ENCODE data around the gene ARPC5L. TPM values are rescaled to one million over a fixed set of nuclear protein-coding genes. Genes with fewer than 3 reads are reported as not detected.
A peak's percentile ranks its signal among the peaks of the same experiment; 100 is the strongest.

The ARPC5L gene
- polyA plus RNA-seq, 10 donors: 25.7 to 33.1 (median 29.5) TPM

- DNase-seq: no peak
Observed at GRCh38 chr9:124859803-124860581, 1.9 kb upstream of the ARPC5L start.

GRCh38 chr9:124860582-124861341 is 1.2 kb upstream of the ARPC5L start:
- DNase-seq: no peak

GRCh38 chr9:124863371-124863871 is 1.5 kb downstream of the ARPC5L start:
- no peak for DNase-seq

- DNase-seq: peak; percentile 86 to 96 (median 89)
Observed at GRCh38 chr9:124868511-124869465, 6.9 kb downstream of the ARPC5L start.

- DNase-seq: no peak
Observed at GRCh38 chr9:124869466-124869985, 7.6 kb downstream of the ARPC5L start.

- peak in 2 of 3 donors; percentile 34 to 49 for DNase-seq
Observed at GRCh38 chr9:124869986-124870560, 8.1 kb downstream of the ARPC5L start.

- no peak for DNase-seq
Observed at GRCh38 chr9:124870723-124871122, 8.8 kb downstream of the ARPC5L start.

- no peak for DNase-seq
Observed at GRCh38 chr9:124871156-124871561, 9.2 kb downstream of the ARPC5L start.

GRCh38 chr9:124873664-124874063 is 11.7 kb downstream of the ARPC5L start:
- DNase-seq: no peak

- no peak for DNase-seq
Observed at GRCh38 chr9:124875501-124875900, 13.6 kb downstream of the ARPC5L start.

GRCh38 chr9:124877021-124877782 is 15.3 kb downstream of the ARPC5L start:
- no peak for DNase-seq

- no peak for DNase-seq
Observed at GRCh38 chr9:124878021-124878420, 16.1 kb downstream of the ARPC5L start.

- no peak for DNase-seq
Observed at GRCh38 chr9:124878518-124878917, 16.6 kb downstream of the ARPC5L start.

- no peak for DNase-seq
Observed at GRCh38 chr9:124879226-124879625, 17.3 kb downstream of the ARPC5L start.

- no peak for DNase-seq
Observed at GRCh38 chr9:124880501-124880900, 18.6 kb downstream of the ARPC5L start.

- no peak for DNase-seq
Observed at GRCh38 chr9:124881138-124881743, 19.3 kb downstream of the ARPC5L start.

GRCh38 chr9:124882231-124882630 is 20.3 kb downstream of the ARPC5L start:
- DNase-seq: no peak

GRCh38 chr9:124884376-124884775 is 22.4 kb downstream of the ARPC5L start:
- DNase-seq: no peak

GRCh38 chr9:124885551-124885950 is 23.6 kb downstream of the ARPC5L start:
- DNase-seq: no peak

- no peak for DNase-seq
Observed at GRCh38 chr9:124886461-124886860, 24.5 kb downstream of the ARPC5L start.

All from muscle of back (tissue), 11 donors.